Mononuclear cell (primary cell): ENCODE data around the gene RNF17. TPM values are rescaled to one million over a fixed set of nuclear protein-coding genes. Genes with fewer than 3 reads are reported as not detected.
"Not testable (repeated sequence)": the region's sequence is repeated elsewhere in the genome, so short reads cannot be mapped to it uniquely, and the experiment has no call there.

Experiments
- H3K27me3 ChIP-seq: 2 replicates; pipeline ENCODE4 v1.6.0; 2011; ENCODE audit warnings: low read length, control low read depth; ENCODE audit not compliant: insufficient read depth
- H3K4me1 ChIP-seq: 2 replicates; pipeline ENCODE4 v1.5.1; 2011; ENCODE audit warnings: mild to moderate bottlenecking, low read length, control low read depth; ENCODE audit not compliant: insufficient read depth
- H3K4me3 ChIP-seq: 2 replicates; pipeline ENCODE4 v1.5.1; 2011; ENCODE audit warnings: mild to moderate bottlenecking, low read length, moderate library complexity
- H3K9me3 ChIP-seq: 2 replicates; pipeline ENCODE4 v1.5.1; 2011; ENCODE audit warnings: low read depth, mild to moderate bottlenecking, control low read depth, low read length
- total RNA-seq: library from RNA; depleted of rRNA; stranded (reverse); fragments of >200 nt; gene quantifications from one replicate; pipeline ENCODE4 v1.2.3, GENCODE V29; 2012

Gene RNF17
- total RNA-seq, 1 donor: not detected

GRCh38 chr13:24784319-24784718 is 20.4 kb downstream of the RNF17 start:
- no peaks in the 10 kb centered on the region for H3K4me1 ChIP-seq
- no peaks in the 10 kb centered on the region for H3K9me3 ChIP-seq
- H3K4me3 ChIP-seq: no peak overlapping the region
- H3K27me3 ChIP-seq: peaks cover 15% of the 10 kb centered on the region

GRCh38 chr13:24788538-24788937 is 24.6 kb downstream of the RNF17 start:
- H3K9me3 ChIP-seq: no peaks in the 10 kb centered on the region
- no peaks in the 10 kb centered on the region for H3K4me1 ChIP-seq
- H3K27me3 ChIP-seq: peaks cover 17% of the 10 kb centered on the region
- no peak overlapping the region for H3K4me3 ChIP-seq

GRCh38 chr13:24802074-24802473 is 38.1 kb downstream of the RNF17 start:
- Histone ChIP-seq H3K4me3 (no peak overlapping the region), H3K27me3 (no peaks in the 10 kb centered on the region), H3K9me3 (no peaks in the 10 kb centered on the region), H3K4me1 (no peaks in the 10 kb centered on the region)

- H3K4me1 ChIP-seq: no peaks in the 10 kb centered on the region
- H3K27me3 ChIP-seq: peaks cover 6% of the 10 kb centered on the region
- no peak overlapping the region for H3K4me3 ChIP-seq
- no peaks in the 10 kb centered on the region for H3K9me3 ChIP-seq
Observed at GRCh38 chr13:24821207-24821606, 57.2 kb downstream of the RNF17 start.

GRCh38 chr13:24822640-24823039 is 58.7 kb downstream of the RNF17 start:
- Histone ChIP-seq H3K9me3 (no peaks in the 10 kb centered on the region), H3K27me3 (peaks cover 6% of the 10 kb centered on the region), H3K4me3 (no peak overlapping the region), H3K4me1 (no peaks in the 10 kb centered on the region)

GRCh38 chr13:24823122-24823710 is 59.2 kb downstream of the RNF17 start:
- H3K4me3 ChIP-seq, H3K9me3 ChIP-seq, H3K27me3 ChIP-seq, H3K4me1 ChIP-seq: not testable (repeated sequence)

GRCh38 chr13:24827799-24828198 is 63.8 kb downstream of the RNF17 start:
- Histone ChIP-seq H3K4me3 (no peak overlapping the region), H3K27me3 (no peaks in the 10 kb centered on the region)

GRCh38 chr13:24834902-24835510 is 71.0 kb downstream of the RNF17 start:
- no peak overlapping the region for H3K4me3 ChIP-seq
- H3K27me3 ChIP-seq: no peaks in the 10 kb centered on the region
- H3K4me1 ChIP-seq: no peaks in the 10 kb centered on the region
- no peaks in the 10 kb centered on the region for H3K9me3 ChIP-seq

More at GRCh38 chr13:24827799-24828198, 63.8 kb downstream of the RNF17 start:
- Histone ChIP-seq H3K9me3 (no peaks in the 10 kb centered on the region), H3K4me1 (no peaks in the 10 kb centered on the region)

GRCh38 chr13:24837528-24837927 is 73.6 kb downstream of the RNF17 start:
- H3K9me3 ChIP-seq, H3K4me3 ChIP-seq, H3K4me1 ChIP-seq, H3K27me3 ChIP-seq: not testable (repeated sequence)

GRCh38 chr13:24842549-24843274 is 78.7 kb downstream of the RNF17 start:
- H3K4me3 ChIP-seq: no peak overlapping the region
- no peaks in the 10 kb centered on the region for H3K27me3 ChIP-seq

GRCh38 chr13:24851546-24851945 is 87.6 kb downstream of the RNF17 start:
- Histone ChIP-seq H3K27me3 (peaks cover 4% of the 10 kb centered on the region), H3K9me3 (no peaks in the 10 kb centered on the region), H3K4me1 (no peaks in the 10 kb centered on the region), H3K4me3 (no peak overlapping the region)

More at GRCh38 chr13:24842549-24843274, 78.7 kb downstream of the RNF17 start:
- no peaks in the 10 kb centered on the region for H3K4me1 ChIP-seq
- H3K9me3 ChIP-seq: no peaks in the 10 kb centered on the region

- H3K4me3 ChIP-seq: no peak overlapping the region
- H3K4me1 ChIP-seq: no peaks in the 10 kb centered on the region
- peaks cover 4% of the 10 kb centered on the region for H3K27me3 ChIP-seq
- H3K9me3 ChIP-seq: no peaks in the 10 kb centered on the region
Observed at GRCh38 chr13:24854311-24854710, 90.3 kb downstream of the RNF17 start.

GRCh38 chr13:24858953-24859352 is 95.0 kb downstream of the RNF17 start:
- H3K4me3 ChIP-seq: no peak overlapping the region
- H3K4me1 ChIP-seq: no peaks in the 10 kb centered on the region
- H3K27me3 ChIP-seq: peaks cover 3% of the 10 kb centered on the region

GRCh38 chr13:24860770-24861169 is 96.8 kb downstream of the RNF17 start:
- no peaks in the 10 kb centered on the region for H3K27me3 ChIP-seq
- no peak overlapping the region for H3K4me3 ChIP-seq

More at GRCh38 chr13:24858953-24859352, 95.0 kb downstream of the RNF17 start:
- H3K9me3 ChIP-seq: no peaks in the 10 kb centered on the region

GRCh38 chr13:24861617-24862362 is 97.8 kb downstream of the RNF17 start:
- H3K4me3 ChIP-seq: no peak overlapping the region
- H3K27me3 ChIP-seq: no peaks in the 10 kb centered on the region
- H3K4me1 ChIP-seq: no peaks in the 10 kb centered on the region
- H3K9me3 ChIP-seq: no peaks in the 10 kb centered on the region

More at GRCh38 chr13:24860770-24861169, 96.8 kb downstream of the RNF17 start:
- Histone ChIP-seq H3K9me3 (no peaks in the 10 kb centered on the region), H3K4me1 (no peaks in the 10 kb centered on the region)
